UCSD-AML1 (cell line): ENCODE results near the gene SLC22A23.

Experiments used
- DNase-seq: peaks from one replicate; lab custom pipeline; 2025; ENCODE audit not compliant: unreplicated experiment; lab: John Stamatoyannopoulos, UW

Gene SLC22A23

GRCh38 chr6:3288711-3289663 is 167.9 kb downstream of the SLC22A23 start:
- DNase-seq, result no peak

GRCh38 chr6:3287976-3288707 is 168.7 kb downstream of the SLC22A23 start:
- no peak for DNase-seq

DNA sequence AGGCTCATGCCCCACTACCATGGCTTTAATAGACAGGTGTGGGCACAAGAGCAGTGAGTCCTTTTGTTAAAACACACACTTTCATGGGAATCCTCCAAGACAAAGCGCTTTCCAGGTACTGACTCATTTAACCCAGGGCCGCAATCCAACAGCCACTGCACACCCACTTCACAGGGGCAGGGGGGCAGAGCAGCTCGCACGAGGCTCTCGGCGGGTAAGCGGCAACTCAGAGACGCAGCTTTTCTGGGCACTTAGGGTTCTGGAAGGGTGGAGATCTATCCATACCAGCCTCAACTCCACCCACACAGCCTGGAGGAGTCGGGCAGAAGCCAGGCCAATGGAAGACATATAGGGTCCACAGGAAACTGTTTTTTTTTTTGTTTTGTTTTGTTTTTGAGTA is 169.5 kb downstream of the SLC22A23 start:
- DNase-seq, result no peak

- DNase-seq, result no peak
Observed at GRCh38 chr6:3286641-3287171, 170.1 kb downstream of the SLC22A23 start.

DNA sequence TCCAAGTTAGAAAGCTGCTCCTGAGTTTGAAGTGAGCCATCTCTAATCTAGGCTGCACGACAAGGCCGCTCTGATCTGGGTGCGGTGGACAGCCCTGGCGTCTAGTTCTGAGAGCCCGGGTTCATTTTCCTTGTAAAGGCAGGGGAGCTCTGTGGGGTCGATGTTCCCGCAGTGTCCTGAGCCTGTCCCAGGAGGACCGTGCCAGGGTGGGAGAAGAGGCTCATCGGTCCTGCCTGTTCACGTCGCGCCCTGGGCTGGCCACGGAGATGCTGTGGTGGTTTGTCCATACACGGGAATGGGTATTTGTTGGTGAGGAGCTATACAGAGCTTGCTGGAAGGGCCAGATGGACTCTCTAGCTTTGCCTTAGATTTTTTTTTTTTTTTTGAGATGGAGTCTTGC is 171.1 kb downstream of the SLC22A23 start:
- no peak for DNase-seq

DNA sequence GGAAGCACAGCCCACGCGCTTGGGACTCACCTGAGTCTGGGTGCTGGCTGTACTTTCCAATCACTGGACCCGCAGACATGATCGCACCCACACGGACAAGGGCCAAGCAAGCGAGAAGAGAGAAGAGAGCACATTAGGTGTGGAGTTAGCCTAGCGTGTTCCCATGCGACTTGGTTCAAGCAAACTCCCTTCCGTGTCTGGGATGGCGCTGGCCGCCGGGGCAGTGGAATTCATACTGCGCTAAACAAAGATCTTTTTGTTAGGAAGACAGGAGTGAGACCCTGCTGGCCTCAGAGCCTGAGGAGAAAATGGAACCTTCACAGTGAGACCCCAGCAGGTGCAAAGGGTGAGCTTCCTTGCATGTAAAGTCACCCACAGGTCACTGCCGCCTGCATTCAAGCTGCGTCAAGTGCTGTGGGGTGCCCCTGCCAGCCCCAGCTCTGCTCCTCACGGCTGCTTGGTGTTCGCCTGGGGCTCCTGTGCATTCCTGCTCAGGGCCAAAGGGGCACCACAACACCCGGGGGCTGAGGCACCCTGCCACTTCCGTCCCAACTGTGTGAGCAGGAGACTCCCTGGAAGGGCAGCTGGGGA is 171.7 kb downstream of the SLC22A23 start:
- no peak for DNase-seq

GRCh38 chr6:3284436-3284876 is 172.4 kb downstream of the SLC22A23 start:
- no peak for DNase-seq

DNA sequence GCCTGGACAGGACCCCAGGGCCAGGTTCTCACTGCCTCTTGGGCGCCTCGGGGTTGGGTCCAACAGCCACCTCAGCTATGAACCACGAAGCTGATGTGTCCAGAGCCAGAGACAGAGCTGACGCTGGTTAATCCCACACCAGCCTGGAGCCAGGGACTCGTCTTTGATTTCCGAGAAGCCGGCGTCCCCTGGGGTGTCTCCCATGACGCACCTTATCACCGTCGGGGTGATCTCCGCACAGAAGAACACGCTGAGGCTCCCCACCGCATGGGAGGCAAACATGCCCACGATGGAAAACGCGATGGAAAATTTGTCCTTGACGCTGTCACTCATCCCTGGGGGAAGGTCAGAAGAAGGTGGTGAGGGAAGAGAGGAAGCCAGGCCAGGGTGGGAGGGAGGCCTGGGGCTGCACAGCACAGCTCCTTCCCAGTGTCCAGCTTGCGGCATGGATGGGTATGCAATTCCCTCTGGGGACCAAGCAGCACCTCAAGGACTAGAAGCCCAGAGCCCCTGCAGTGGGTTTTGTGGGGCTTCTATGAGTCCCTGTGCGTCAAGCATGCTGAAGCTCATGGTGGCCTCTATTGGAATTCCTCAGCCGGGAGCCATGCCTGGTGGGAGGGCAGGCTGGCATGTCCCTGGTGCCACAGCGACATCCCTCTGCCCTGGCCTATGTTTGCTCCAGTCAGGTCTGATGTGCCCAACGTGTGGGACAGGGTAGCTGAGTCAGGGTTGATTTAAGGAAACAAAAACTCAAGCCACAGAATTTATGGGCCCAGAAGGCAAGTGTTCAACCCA is 173.0 kb downstream of the SLC22A23 start:
- no peak for DNase-seq

- DNase-seq, result no peak
Observed at GRCh38 chr6:3283241-3283640, 173.6 kb downstream of the SLC22A23 start.

DNA sequence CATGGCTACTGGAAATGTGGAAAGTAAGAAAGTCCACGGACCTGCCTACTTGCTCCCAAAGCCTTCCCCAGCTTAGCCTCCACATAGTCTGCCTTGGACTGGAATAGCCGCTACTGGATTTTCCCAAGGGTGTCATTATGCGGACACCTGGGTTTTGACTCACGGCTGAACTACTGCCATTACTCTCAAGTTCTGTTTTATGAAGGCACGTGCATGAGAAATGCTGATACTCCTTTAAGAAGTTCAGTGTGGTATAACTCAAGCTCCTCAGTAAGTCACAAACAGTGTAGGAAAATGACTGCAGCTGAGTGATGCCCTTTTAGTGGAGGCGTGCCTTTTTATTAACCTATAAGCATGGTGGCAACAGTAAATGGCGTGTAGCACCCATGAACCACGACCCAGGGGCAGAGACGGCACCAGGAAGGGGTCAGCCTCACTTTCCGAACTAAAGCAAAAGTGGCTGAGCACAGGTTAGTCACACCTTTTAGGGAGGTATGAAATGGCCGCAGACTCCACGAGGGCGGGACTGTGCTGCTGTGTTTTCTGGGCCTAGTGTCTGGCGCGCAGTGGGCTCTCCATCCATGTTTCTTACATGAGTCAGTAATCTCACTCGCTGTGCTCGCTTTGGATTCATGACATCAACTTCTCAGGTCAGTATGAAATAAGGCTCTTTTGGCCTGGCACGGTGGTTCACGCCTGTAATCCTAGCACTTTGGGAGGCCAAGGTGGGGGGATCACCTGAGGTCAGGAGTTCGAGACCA is 174.2 kb downstream of the SLC22A23 start:
- DNase-seq, result no peak

DNA sequence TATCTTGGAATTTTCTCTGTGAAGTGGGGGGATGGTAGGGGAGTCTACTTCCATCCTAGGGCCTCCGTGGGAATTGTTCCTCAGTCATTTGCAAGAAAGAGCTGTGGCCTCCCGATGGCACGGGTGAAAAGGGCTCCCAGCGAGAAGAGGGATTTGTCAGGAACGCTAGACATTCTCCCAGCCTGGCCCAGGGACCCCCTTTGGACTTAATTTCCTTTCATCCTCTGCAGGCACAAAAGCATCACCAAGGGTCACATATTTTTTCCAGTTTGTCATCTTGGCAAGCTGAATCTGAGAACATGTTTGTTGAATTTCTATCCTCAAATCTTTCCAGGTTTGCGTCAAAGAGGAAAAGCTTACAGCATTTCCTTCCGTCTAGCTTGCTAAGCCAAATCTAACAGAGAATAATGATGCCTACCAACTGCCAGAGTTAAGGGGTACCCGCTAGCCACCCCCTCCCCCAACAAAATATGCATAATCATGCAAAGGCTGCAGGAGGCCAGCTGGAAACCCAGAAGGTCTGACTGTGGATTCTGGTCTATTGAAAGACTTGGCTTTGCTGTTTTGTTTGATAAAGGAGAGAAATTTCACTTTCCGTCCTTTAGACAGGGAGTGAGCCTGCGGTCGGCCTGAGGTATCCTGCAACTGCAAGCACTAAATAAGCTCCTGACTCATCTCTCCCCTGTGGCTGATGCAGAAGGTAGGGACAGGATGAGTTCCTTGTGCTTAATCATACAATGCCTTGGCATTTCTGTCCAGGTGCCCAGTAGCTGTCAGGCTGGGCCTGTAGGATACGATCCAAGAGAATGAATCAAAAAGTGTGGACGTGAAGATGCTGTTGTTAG is 175.0 kb downstream of the SLC22A23 start:
- DNase-seq, result no peak

DNA sequence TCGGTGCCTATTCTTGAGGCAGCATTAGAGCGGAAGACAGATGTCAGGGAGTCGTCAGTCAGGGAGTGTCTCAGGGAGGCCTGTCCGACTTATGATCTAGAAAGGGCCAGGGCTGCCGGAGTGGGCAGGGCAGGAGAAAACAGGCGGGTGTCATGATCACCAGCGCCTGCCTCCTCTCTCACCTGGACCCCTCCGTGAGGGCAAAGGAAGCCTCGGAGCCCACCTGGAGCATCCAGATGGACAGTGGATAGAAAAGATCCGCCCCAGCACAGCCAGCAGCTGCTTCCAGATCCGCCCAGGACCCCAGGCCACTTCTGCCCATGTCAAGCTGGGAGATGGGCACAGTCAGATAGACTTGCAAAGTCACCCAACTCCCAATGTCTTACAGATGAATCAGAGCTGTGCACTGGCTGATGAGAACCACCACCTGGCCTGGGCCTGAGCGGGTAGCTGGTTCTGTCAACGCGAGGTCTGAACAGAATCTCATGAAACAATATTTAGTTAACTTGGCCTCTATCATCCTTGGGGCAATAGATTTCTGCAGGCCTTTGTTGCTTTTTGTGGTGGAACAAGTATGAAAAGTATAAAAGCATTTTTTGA is 175.9 kb downstream of the SLC22A23 start:
- no peak for DNase-seq

DNA sequence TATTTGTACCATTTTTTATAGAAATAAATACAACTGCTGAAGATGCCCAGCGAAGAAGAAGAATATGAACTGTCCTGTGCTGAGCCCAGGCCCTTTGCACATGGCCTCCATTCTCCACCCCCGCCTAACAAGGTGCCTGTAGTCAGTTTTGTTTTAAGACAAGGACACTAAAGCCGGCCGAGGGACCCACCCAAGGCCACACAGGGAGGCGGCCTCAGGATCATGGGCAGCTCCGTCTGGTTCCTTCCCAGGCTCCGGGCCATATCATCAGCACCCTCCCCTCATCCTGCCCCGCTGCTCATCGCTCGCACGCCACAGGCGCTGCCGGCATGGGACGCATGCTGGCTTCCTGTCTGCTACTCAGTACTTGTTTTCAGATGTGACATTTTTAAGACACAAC is 176.8 kb downstream of the SLC22A23 start:
- no peak for DNase-seq

GRCh38 chr6:3278691-3279090 is 178.2 kb downstream of the SLC22A23 start:
- DNase-seq, result no peak

DNA sequence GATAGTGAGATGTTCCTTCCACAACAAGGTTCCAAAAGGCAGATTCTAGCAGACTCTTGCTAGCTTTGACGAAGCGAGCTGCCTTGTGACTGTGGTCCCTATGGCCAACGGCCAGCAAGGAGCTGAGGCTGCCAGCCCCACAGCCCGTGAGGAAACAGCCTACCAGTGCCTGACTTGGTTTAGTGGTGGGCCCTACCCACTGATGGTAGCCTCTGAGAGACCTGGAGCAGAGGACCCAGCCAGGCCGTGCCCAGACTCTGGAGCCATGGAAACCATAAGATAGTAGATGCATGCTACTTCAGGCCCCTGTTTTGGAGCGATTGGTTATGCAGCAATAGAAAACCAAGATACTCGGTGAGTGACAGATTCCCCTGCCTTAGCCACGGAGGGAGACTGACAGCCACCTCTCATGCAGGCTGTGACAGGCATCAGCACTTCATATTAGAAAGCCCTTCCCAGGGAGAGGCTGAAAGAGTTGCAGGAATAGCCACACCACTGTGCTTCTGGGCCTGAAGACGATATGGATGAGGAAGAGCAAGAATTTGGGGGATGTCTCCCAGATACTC is 178.9 kb downstream of the SLC22A23 start:
- DNase-seq, result no peak

DNA sequence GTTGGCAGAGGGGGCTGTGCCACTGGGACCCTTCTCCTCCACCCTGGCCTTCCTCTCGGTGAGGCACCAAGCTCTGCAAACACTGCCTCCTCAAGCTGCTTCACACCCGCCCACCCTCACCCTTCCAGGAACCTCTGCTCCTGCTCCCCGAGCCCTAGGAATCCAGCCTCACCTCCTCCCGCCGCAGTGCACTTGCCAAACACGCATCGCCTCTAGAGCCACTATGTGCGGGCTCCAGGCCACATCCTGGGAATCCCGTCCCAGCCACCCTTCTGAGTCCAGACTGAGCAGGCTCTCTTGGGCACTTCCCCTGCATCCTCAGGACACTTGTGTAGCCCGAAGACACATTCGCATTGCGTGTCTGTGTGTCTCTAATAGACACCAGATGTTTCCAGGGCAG is 179.6 kb downstream of the SLC22A23 start:
- no peak for DNase-seq

GRCh38 chr6:3276174-3277167 is 180.4 kb downstream of the SLC22A23 start:
- DNase-seq, result no peak
